WTC11 (cell line): ENCODE measurements around the gene ACADVL. TPM values are rescaled to one million over a fixed set of nuclear protein-coding genes. Genes with fewer than 3 reads are reported as not detected.

Experiments used
- ATAC-seq: fragments of 200-7000 bp; cut with Tn5 transposase; 2 replicates; pipeline ENCODE4 v1.10.0; 2021; ENCODE audit warnings: mild to moderate bottlenecking, moderate library complexity
- CTCF ChIA-PET: fragments of 300-600 bp; sonication (Branson Sonifier 250); formaldehyde crosslinking; loops from one replicate; lab custom pipeline; 2021; ENCODE audit warnings: antibody characterized with exemption; lab: Charles Lee
- POLR2A ChIA-PET: fragments of 350-600 bp; sonication (Branson Sonifier 250); formaldehyde crosslinking; loops from one replicate; lab custom pipeline; 2021; ENCODE audit warnings: antibody characterized with exemption; lab: Charles Lee
- DNase-seq: peaks from one replicate; pipeline ENCODE4 v3.0.0; 2021; ENCODE audit warnings: low spot score
- H3K27ac Mint-ChIP-seq: 2 replicates; pipeline ENCODE4 v1.8.0; 2021; ENCODE audit warnings: mixed read lengths
- H3K27me3 Mint-ChIP-seq: 2 replicates; pipeline ENCODE4 v1.8.0; 2021; ENCODE audit warnings: low read depth, mild to moderate bottlenecking, moderate library complexity, mixed read lengths
- H3K36me3 Mint-ChIP-seq: 2 replicates; pipeline ENCODE4 v1.8.0; 2021; ENCODE audit warnings: mixed read lengths
- H3K4me1 Mint-ChIP-seq: 2 replicates; pipeline ENCODE4 v1.8.0; 2022; ENCODE audit warnings: mixed read lengths
- H3K4me3 Mint-ChIP-seq: 2 replicates; pipeline ENCODE4 v1.8.0; 2021; ENCODE audit warnings: mild to moderate bottlenecking, moderate library complexity, mixed read lengths
- H3K9me3 Mint-ChIP-seq: 2 replicates; pipeline ENCODE4 v1.8.0; 2021; ENCODE audit warnings: mixed read lengths
- AFF4 ChIP-seq: sonication (generic); formaldehyde crosslinking; IDR thresholded peaks from 2 replicates; pipeline ENCODE4 v1.8.1; 2023; ENCODE audit warnings: mild to moderate bottlenecking, missing genetic modification reagents, borderline replicate concordance
- ARID4B ChIP-seq: sonication (generic); formaldehyde crosslinking; IDR thresholded peaks from 2 replicates; pipeline ENCODE4 v1.8.0; 2023; ENCODE audit warnings: missing genetic modification reagents, mild to moderate bottlenecking, borderline replicate concordance
- ATF1 ChIP-seq: sonication (generic); formaldehyde crosslinking; IDR thresholded peaks from 2 replicates; pipeline ENCODE4 v1.8.1; 2023; ENCODE audit warnings: mild to moderate bottlenecking, moderate library complexity, missing genetic modification reagents
- GABPB1 ChIP-seq: sonication (generic); formaldehyde crosslinking; IDR thresholded peaks from 2 replicates; pipeline ENCODE4 v1.8.1; 2023; ENCODE audit warnings: mild to moderate bottlenecking, missing genetic modification reagents
- MXD4 ChIP-seq: fragments of 250-450 bp; sonication (Bioruptor Pico); IDR thresholded peaks from 2 replicates; pipeline ENCODE4 v1.8.0; 2021; ENCODE audit warnings: mild to moderate bottlenecking, moderate library complexity, borderline replicate concordance
- NR1H2 ChIP-seq: sonication (generic); formaldehyde crosslinking; IDR thresholded peaks from 2 replicates; pipeline ENCODE4 v1.9.0; 2021; ENCODE audit warnings: mild to moderate bottlenecking, moderate library complexity, missing genetic modification reagents
- NR3C1 ChIP-seq: sonication (generic); formaldehyde crosslinking; conservative IDR thresholded peaks from 2 replicates; pipeline ENCODE4 v1.8.1; 2023; ENCODE audit warnings: low read depth, mild to moderate bottlenecking, missing genetic modification reagents
- OVOL2 ChIP-seq: fragments of 250-450 bp; sonication (Bioruptor Pico); IDR thresholded peaks from 2 replicates; pipeline ENCODE4 v1.9.0; 2021; ENCODE audit warnings: mild to moderate bottlenecking, borderline replicate concordance
- PRDM15 ChIP-seq: sonication (generic); formaldehyde crosslinking; IDR thresholded peaks from 2 replicates; pipeline ENCODE4 v1.8.0; 2022; ENCODE audit warnings: missing genetic modification reagents
- SMAD4 ChIP-seq: sonication (generic); formaldehyde crosslinking; IDR thresholded peaks from 2 replicates; pipeline ENCODE4 v1.8.0; 2022; ENCODE audit warnings: mild to moderate bottlenecking, missing genetic modification reagents
- USF1 ChIP-seq: sonication (generic); formaldehyde crosslinking; IDR thresholded peaks from 2 replicates; pipeline ENCODE4 v1.8.0; 2022; ENCODE audit warnings: mild to moderate bottlenecking, missing genetic modification reagents
- ZMAT4 ChIP-seq: fragments of 250-450 bp; sonication (Bioruptor Pico); IDR thresholded peaks from 2 replicates; pipeline ENCODE4 v1.9.0; 2021; ENCODE audit warnings: mild to moderate bottlenecking
- ZNF138 ChIP-seq: sonication (generic); formaldehyde crosslinking; conservative IDR thresholded peaks from 2 replicates; pipeline ENCODE4 v1.8.1; 2022; ENCODE audit warnings: mild to moderate bottlenecking, moderate library complexity, missing genetic modification reagents
- ZNF219 ChIP-seq: sonication (generic); formaldehyde crosslinking; IDR thresholded peaks from 2 replicates; pipeline ENCODE4 v1.8.0; 2023; ENCODE audit warnings: missing genetic modification reagents, mild to moderate bottlenecking, borderline replicate concordance
- ZNF396 ChIP-seq: fragments of 250-450 bp; sonication (Bioruptor Pico); IDR thresholded peaks from 2 replicates; pipeline ENCODE4 v1.8.0; 2021; ENCODE audit warnings: mild to moderate bottlenecking, moderate library complexity, borderline replicate concordance
- ZNF671 ChIP-seq: fragments of 250-450 bp; sonication (Bioruptor Pico); IDR thresholded peaks from 2 replicates; pipeline ENCODE4 v1.8.0; 2021; ENCODE audit warnings: mild to moderate bottlenecking
- total RNA-seq: library from RNA; stranded (reverse); gene quantifications from 3 replicates; pipeline ENCODE4 v1.2.3, GENCODE V29; 2021

The ACADVL gene
- total RNA-seq, 1 experiment from 2014 or later: 236 TPM

- no peak for ATAC-seq
- Mint-ChIP-seq H3K27ac (peak overlapping the region; percentile 64), H3K36me3 (peaks cover 33% of the 10 kb centered on the region), H3K4me3 (no peak overlapping the region), H3K27me3 (no peaks in the 10 kb centered on the region), H3K4me1 (no peaks in the 10 kb centered on the region), H3K9me3 (no peaks in the 10 kb centered on the region)
- POLR2A ChIA-PET: no interaction called here
- no peak for DNase-seq
- CTCF ChIA-PET: no interaction called here
- TF ChIP-seq ATF1 (no peak), NR3C1 (CRISPR knock-in tag) (no peak), SMAD4 (no peak), OVOL2 (no peak), GABPB1 (CRISPR knock-in tag) (no peak), USF1 (CRISPR knock-in tag) (no peak), ZNF219 (CRISPR knock-in tag) (no peak), NR1H2 (CRISPR knock-in tag) (no peak), ZNF138 (CRISPR knock-in tag) (no peak), MXD4 (CRISPR knock-in tag) (no peak), AFF4 (CRISPR knock-in tag) (no peak), ARID4B (CRISPR knock-in tag) (no peak), ZMAT4 (CRISPR knock-in tag) (no peak), ZNF671 (CRISPR knock-in tag) (no peak), ZNF396 (no peak)
These were observed 27.3 kb upstream of the ACADVL start for GRCh38 chr17:7192271-7192937.

GRCh38 chr17:7195971-7196370 lies 23.8 kb upstream of the ACADVL start:
- Mint-ChIP-seq H3K27me3 (no peaks in the 10 kb centered on the region), H3K36me3 (peaks cover 42% of the 10 kb centered on the region), H3K4me1 (no peaks in the 10 kb centered on the region), H3K9me3 (no peaks in the 10 kb centered on the region), H3K4me3 (no peak overlapping the region), H3K27ac (no peak overlapping the region)
- no peak for DNase-seq
- TF ChIP-seq PRDM15 (CRISPR knock-in tag): no peak
- TF ChIP-seq, all 79 proteins: peak for 0
- ChIA-PET CTCF (interaction anchor here (0.6 to 1.5 kb wide), 2 partner anchors 12 to 49 kb away, joined by 3 to 4 read pairs; no protein-coding TSS in a partner anchor), POLR2A (no interaction called here)
- ATAC-seq: no peak
